HEK293 (cell line): ENCODE measurements around the gene MSRB3.

Experiments
- CTCF ChIA-PET: fragments of 350-600 bp; formaldehyde crosslinking; extraction: SDS; loops from one replicate; lab custom pipeline; 2021; ENCODE audit warnings: antibody characterized with exemption; lab: Yijun Ruan, JAX
- POLR2A ChIA-PET: fragments of 300-600 bp; formaldehyde crosslinking; extraction: SDS; loops from one replicate; lab custom pipeline; 2020; ENCODE audit warnings: antibody characterized with exemption, inconsistent platforms; lab: Yijun Ruan, JAX
- H3K27ac ChIP-seq: fragments of 200-500 bp; sonication (Bioruptor generic); 2 replicates; pipeline ENCODE4 v1.5.1; 2014; ENCODE audit warnings: low read depth, low read length, control low read depth, inconsistent platforms; ENCODE audit errors: extremely low read depth
- H3K36me3 ChIP-seq, 2 experiments: fragments of 200-500 bp in 1 of 2; sonication (Bioruptor generic) in 1 of 2; 1 replicate in 1 of 2; 2 replicates in 1 of 2; pipeline ENCODE4 v1.5.1; 2014 to 2017; ENCODE audit warnings: inconsistent platforms in 2 of 2, low read length in 2 of 2; ENCODE audit not compliant: control insufficient read depth in 2 of 2, insufficient read depth in 1 of 2
- H3K4me1 ChIP-seq: fragments of 200-500 bp; sonication (Bioruptor generic); 2 replicates; pipeline ENCODE4 v1.5.1; 2014; ENCODE audit warnings: mild to moderate bottlenecking, low read length, inconsistent platforms; ENCODE audit not compliant: control insufficient read depth, insufficient read depth
- H3K4me3 ChIP-seq: 2 replicates; pipeline ENCODE4 v1.5.1; 2011; ENCODE audit warnings: low read depth, mild to moderate bottlenecking, control low read depth, low read length, moderate library complexity
- H3K9me3 ChIP-seq: fragments of 200-500 bp; sonication (Bioruptor generic); 2 replicates; pipeline ENCODE4 v1.5.1; 2014; ENCODE audit warnings: low read depth, low read length, inconsistent platforms; ENCODE audit not compliant: control insufficient read depth, insufficient read depth
- GFI1B ChIP-seq: fragments of 450-650 bp; formaldehyde crosslinking; IDR thresholded peaks from 2 replicates; pipeline ENCODE4 v1.5.1; 2016; ENCODE audit warnings: missing biosample characterization, missing genetic modification characterization
- MYNN ChIP-seq: fragments of 450-650 bp; formaldehyde crosslinking; IDR thresholded peaks from 2 replicates; pipeline ENCODE4 v1.5.1; 2016; ENCODE audit warnings: missing biosample characterization, missing genetic modification characterization, borderline replicate concordance
- SCRT2 ChIP-seq: fragments of 450-650 bp; formaldehyde crosslinking; IDR thresholded peaks from 2 replicates; pipeline ENCODE4 v1.5.1; 2016; ENCODE audit warnings: missing biosample characterization, missing genetic modification characterization
- SP3 ChIP-seq: fragments of 450-650 bp; formaldehyde crosslinking; IDR thresholded peaks from 2 replicates; pipeline ENCODE4 v1.5.1; 2016; ENCODE audit warnings: missing biosample characterization, missing genetic modification characterization
- ZBTB1 ChIP-seq: fragments of 450-650 bp; formaldehyde crosslinking; IDR thresholded peaks from 2 replicates; pipeline ENCODE4 v1.5.1; 2016; ENCODE audit warnings: missing biosample characterization, missing genetic modification characterization
- ZBTB8A ChIP-seq: fragments of 450-650 bp; formaldehyde crosslinking; IDR thresholded peaks from 2 replicates; pipeline ENCODE4 v1.5.1; 2016; ENCODE audit warnings: missing biosample characterization, missing genetic modification characterization
- ZFHX2 ChIP-seq: fragments of 450-650 bp; formaldehyde crosslinking; conservative IDR thresholded peaks from 2 replicates; pipeline ENCODE4 v1.5.1; 2016; ENCODE audit warnings: missing biosample characterization, missing genetic modification characterization
- ZNF248 ChIP-seq: fragments of 450-650 bp; formaldehyde crosslinking; IDR thresholded peaks from 2 replicates; pipeline ENCODE4 v1.5.1; 2017; ENCODE audit warnings: missing biosample characterization, missing genetic modification characterization
- ZNF274 ChIP-seq, 2 experiments: fragments of 200-500 bp in 1 of 2; fragments of 450-650 bp in 1 of 2; sonication (Bioruptor generic) in 1 of 2; formaldehyde crosslinking in 1 of 2; IDR thresholded peaks; 2 replicates each; pipeline versions ENCODE4 v1.5.1 to v1.6.1; 2014 to 2016; ENCODE audit warnings: borderline replicate concordance in 1 of 2, inconsistent platforms in 1 of 2, low read length in 1 of 2, missing biosample characterization in 1 of 2, missing genetic modification characterization in 1 of 2
- ZNF302 ChIP-seq: fragments of 450-650 bp; formaldehyde crosslinking; IDR thresholded peaks from 2 replicates; pipeline ENCODE4 v1.5.1; 2016; ENCODE audit warnings: missing biosample characterization, missing genetic modification characterization, low read depth
- ZNF521 ChIP-seq: fragments of 450-650 bp; formaldehyde crosslinking; IDR thresholded peaks from 2 replicates; pipeline ENCODE4 v1.5.1; 2017; ENCODE audit warnings: missing biosample characterization, mild to moderate bottlenecking, missing genetic modification characterization
- ZNF654 ChIP-seq: fragments of 450-650 bp; formaldehyde crosslinking; IDR thresholded peaks from 2 replicates; pipeline ENCODE4 v1.5.1; 2016; ENCODE audit warnings: low read depth, missing biosample characterization, missing genetic modification characterization
- ZNF785 ChIP-seq: fragments of 450-650 bp; formaldehyde crosslinking; IDR thresholded peaks from 2 replicates; pipeline ENCODE4 v1.5.1; 2016; ENCODE audit warnings: missing biosample characterization, missing genetic modification characterization
- ZNF791 ChIP-seq: fragments of 450-650 bp; formaldehyde crosslinking; IDR thresholded peaks from 2 replicates; pipeline ENCODE4 v1.5.1; 2016; ENCODE audit warnings: missing biosample characterization, missing genetic modification characterization
- ZNF837 ChIP-seq: fragments of 450-650 bp; formaldehyde crosslinking; IDR thresholded peaks from 2 replicates; pipeline ENCODE4 v1.5.1; 2016; ENCODE audit warnings: missing biosample characterization, missing genetic modification characterization
- ZSCAN16 ChIP-seq: fragments of 450-650 bp; formaldehyde crosslinking; IDR thresholded peaks from 2 replicates; pipeline ENCODE4 v1.5.1; 2016; ENCODE audit warnings: missing biosample characterization, missing genetic modification characterization
- ZSCAN23 ChIP-seq: fragments of 450-650 bp; formaldehyde crosslinking; IDR thresholded peaks from 2 replicates; pipeline ENCODE4 v1.5.1; 2016; ENCODE audit warnings: missing biosample characterization, missing genetic modification characterization
- TF ChIP-seq, protein P1 (sequence below): fragments of 450-650 bp; formaldehyde crosslinking; IDR thresholded peaks from 2 replicates; pipeline ENCODE4 v1.5.1; 2016; ENCODE audit warnings: missing biosample characterization, missing genetic modification characterization
- TF ChIP-seq, protein P2 (sequence below): fragments of 450-650 bp; formaldehyde crosslinking; conservative IDR thresholded peaks from 2 replicates; pipeline ENCODE4 v1.5.1; 2016; ENCODE audit warnings: low read depth, missing biosample characterization, missing genetic modification characterization
- TF ChIP-seq, protein P3 (sequence below): fragments of 450-650 bp; formaldehyde crosslinking; IDR thresholded peaks from 2 replicates; pipeline ENCODE4 v1.5.1; 2017; ENCODE audit warnings: missing biosample characterization, missing genetic modification characterization
- TF ChIP-seq, protein P4 (sequence below): fragments of 450-650 bp; formaldehyde crosslinking; IDR thresholded peaks from 2 replicates; pipeline ENCODE4 v1.5.1; 2016; ENCODE audit warnings: missing biosample characterization, missing genetic modification characterization
- TF ChIP-seq, protein P5 (sequence below): fragments of 450-650 bp; formaldehyde crosslinking; IDR thresholded peaks from 2 replicates; pipeline ENCODE4 v1.5.1; 2016; ENCODE audit warnings: missing biosample characterization, missing genetic modification characterization

Gene MSRB3

DNA sequence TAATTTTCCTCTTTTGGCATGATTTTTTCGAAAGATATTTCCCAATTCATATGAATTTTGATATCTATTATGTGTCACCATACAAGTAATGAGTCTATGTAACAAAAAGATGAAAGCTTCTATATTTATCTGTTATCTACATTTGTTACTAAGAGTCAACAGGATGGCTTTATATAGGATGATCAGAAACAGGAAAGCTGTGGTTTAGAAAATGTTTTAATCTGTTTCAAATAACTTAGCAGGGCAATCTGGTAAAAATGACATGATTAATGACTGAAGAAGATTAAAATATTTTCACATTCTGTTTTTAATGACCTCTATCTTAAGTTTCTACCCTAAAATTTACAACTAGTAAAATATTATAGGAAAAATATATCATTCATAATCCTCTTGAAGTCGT lies 105.8 kb downstream of the MSRB3 start:
- H3K27ac ChIP-seq: no peak overlapping the region
- POLR2A ChIA-PET: interaction anchor here (0.5 kb wide), 1 partner anchor 919 kb away, joined by 3 read pairs; no protein-coding TSS in a partner anchor
- CTCF ChIA-PET: interaction anchor here (0.6 kb wide), 1 partner anchor 77 kb away, joined by 3 read pairs; no protein-coding TSS in a partner anchor
- H3K36me3 ChIP-seq: no peaks in the 10 kb centered on the region
- peaks cover 7% of the 10 kb centered on the region for H3K4me1 ChIP-seq
- TF ChIP-seq SP3 (no peak), ZBTB1 (tag by site-specific recombination) (no peak), ZSCAN23 (tag by site-specific recombination) (no peak)
- TF ChIP-seq, protein P1, sequence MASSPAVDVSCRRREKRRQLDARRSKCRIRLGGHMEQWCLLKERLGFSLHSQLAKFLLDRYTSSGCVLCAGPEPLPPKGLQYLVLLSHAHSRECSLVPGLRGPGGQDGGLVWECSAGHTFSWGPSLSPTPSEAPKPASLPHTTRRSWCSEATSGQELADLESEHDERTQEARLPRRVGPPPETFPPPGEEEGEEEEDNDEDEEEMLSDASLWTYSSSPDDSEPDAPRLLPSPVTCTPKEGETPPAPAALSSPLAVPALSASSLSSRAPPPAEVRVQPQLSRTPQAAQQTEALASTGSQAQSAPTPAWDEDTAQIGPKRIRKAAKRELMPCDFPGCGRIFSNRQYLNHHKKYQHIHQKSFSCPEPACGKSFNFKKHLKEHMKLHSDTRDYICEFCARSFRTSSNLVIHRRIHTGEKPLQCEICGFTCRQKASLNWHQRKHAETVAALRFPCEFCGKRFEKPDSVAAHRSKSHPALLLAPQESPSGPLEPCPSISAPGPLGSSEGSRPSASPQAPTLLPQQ (tag by site-specific recombination): no peak
- TF ChIP-seq, protein P2, sequence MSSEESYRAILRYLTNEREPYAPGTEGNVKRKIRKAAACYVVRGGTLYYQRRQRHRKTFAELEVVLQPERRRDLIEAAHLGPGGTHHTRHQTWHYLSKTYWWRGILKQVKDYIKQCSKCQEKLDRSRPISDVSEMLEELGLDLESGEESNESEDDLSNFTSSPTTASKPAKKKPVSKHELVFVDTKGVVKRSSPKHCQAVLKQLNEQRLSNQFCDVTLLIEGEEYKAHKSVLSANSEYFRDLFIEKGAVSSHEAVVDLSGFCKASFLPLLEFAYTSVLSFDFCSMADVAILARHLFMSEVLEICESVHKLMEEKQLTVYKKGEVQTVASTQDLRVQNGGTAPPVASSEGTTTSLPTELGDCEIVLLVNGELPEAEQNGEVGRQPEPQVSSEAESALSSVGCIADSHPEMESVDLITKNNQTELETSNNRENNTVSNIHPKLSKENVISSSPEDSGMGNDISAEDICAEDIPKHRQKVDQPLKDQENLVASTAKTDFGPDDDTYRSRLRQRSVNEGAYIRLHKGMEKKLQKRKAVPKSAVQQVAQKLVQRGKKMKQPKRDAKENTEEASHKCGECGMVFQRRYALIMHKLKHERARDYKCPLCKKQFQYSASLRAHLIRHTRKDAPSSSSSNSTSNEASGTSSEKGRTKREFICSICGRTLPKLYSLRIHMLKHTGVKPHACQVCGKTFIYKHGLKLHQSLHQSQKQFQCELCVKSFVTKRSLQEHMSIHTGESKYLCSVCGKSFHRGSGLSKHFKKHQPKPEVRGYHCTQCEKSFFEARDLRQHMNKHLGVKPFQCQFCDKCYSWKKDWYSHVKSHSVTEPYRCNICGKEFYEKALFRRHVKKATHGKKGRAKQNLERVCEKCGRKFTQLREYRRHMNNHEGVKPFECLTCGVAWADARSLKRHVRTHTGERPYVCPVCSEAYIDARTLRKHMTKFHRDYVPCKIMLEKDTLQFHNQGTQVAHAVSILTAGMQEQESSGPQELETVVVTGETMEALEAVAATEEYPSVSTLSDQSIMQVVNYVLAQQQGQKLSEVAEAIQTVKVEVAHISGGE (tag by site-specific recombination): no peak
- H3K4me3 ChIP-seq: no peak overlapping the region
- no peaks in the 10 kb centered on the region for H3K9me3 ChIP-seq

DNA sequence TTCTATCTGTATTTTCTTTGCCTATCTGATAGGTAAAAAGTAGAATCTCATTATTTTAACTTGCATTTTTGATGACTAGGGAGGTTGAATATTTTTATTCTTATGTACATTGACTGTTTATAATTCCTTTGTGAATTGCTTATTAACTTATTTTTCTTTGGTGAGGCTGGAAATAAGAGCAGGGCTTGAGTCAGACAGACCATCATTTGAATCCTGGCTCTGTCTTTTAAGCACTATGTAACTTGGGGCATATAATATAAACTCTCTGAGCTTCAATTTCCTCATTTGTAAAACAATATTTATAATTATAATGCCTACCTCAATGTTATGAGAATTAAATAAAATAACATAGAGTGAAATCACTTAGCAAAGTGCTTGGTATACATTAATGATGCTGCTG lies 108.9 kb downstream of the MSRB3 start:
- CTCF ChIA-PET: no interaction called here
- TF ChIP-seq ZNF654 (tag by site-specific recombination): no peak
- TF ChIP-seq ZNF785 (tag by site-specific recombination): no peak
- TF ChIP-seq ZNF791: no peak
- TF ChIP-seq GFI1B: no peak
- TF ChIP-seq MYNN (tag by site-specific recombination): no peak
- TF ChIP-seq ZSCAN16 (tag by site-specific recombination): no peak
- no peak for TF ChIP-seq SCRT2
- TF ChIP-seq ZNF521 (tag by site-specific recombination): no peak
- TF ChIP-seq, all 188 proteins: peak for 0
- Histone ChIP-seq H3K36me3 (no peaks in the 10 kb centered on the region), H3K4me1 (peaks cover 7% of the 10 kb centered on the region), H3K27ac (no peak overlapping the region), H3K9me3 (no peaks in the 10 kb centered on the region), H3K4me3 (no peak overlapping the region)
- POLR2A ChIA-PET: no interaction called here

DNA sequence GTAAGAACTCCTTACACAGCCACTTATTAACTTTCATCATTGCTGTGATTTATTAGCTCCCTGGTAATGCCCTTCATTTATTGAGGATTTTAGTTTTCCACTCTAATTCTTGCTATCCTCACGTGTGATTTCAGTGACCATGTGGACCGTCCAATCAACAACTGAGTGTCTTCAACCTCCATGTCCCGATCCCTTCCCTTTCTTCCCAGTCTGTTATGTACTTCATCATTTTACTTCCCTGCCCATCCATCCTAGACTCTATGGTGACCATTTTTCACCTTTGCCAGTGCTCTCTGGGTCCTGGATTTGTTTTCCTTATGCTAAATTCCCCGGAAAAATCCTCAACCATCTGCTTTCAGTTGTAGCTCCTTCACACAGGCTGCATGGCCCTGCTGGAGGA lies 111.0 kb downstream of the MSRB3 start:
- CTCF ChIA-PET: no interaction called here
- POLR2A ChIA-PET: no interaction called here
- peaks cover 7% of the 10 kb centered on the region for H3K4me1 ChIP-seq
- TF ChIP-seq ZBTB8A (no peak), ZNF248 (tag by site-specific recombination) (no peak), ZNF302 (tag by site-specific recombination) (no peak), ZFHX2 (tag by site-specific recombination) (no peak), ZNF837 (tag by site-specific recombination) (no peak), ZNF274 (IDR thresholded peaks at IDR 0.05; ENCODE audit: low read length) (no peak), ZNF274 (tag by site-specific recombination; IDR thresholded peaks at IDR 0.05; ENCODE audit: borderline replicate concordance) (no peak)
- TF ChIP-seq, protein P3, sequence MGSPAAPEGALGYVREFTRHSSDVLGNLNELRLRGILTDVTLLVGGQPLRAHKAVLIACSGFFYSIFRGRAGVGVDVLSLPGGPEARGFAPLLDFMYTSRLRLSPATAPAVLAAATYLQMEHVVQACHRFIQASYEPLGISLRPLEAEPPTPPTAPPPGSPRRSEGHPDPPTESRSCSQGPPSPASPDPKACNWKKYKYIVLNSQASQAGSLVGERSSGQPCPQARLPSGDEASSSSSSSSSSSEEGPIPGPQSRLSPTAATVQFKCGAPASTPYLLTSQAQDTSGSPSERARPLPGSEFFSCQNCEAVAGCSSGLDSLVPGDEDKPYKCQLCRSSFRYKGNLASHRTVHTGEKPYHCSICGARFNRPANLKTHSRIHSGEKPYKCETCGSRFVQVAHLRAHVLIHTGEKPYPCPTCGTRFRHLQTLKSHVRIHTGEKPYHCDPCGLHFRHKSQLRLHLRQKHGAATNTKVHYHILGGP (tag by site-specific recombination): no peak
- TF ChIP-seq, protein P4, sequence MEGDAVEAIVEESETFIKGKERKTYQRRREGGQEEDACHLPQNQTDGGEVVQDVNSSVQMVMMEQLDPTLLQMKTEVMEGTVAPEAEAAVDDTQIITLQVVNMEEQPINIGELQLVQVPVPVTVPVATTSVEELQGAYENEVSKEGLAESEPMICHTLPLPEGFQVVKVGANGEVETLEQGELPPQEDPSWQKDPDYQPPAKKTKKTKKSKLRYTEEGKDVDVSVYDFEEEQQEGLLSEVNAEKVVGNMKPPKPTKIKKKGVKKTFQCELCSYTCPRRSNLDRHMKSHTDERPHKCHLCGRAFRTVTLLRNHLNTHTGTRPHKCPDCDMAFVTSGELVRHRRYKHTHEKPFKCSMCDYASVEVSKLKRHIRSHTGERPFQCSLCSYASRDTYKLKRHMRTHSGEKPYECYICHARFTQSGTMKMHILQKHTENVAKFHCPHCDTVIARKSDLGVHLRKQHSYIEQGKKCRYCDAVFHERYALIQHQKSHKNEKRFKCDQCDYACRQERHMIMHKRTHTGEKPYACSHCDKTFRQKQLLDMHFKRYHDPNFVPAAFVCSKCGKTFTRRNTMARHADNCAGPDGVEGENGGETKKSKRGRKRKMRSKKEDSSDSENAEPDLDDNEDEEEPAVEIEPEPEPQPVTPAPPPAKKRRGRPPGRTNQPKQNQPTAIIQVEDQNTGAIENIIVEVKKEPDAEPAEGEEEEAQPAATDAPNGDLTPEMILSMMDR (tag by site-specific recombination): no peak
- TF ChIP-seq, protein P5, sequence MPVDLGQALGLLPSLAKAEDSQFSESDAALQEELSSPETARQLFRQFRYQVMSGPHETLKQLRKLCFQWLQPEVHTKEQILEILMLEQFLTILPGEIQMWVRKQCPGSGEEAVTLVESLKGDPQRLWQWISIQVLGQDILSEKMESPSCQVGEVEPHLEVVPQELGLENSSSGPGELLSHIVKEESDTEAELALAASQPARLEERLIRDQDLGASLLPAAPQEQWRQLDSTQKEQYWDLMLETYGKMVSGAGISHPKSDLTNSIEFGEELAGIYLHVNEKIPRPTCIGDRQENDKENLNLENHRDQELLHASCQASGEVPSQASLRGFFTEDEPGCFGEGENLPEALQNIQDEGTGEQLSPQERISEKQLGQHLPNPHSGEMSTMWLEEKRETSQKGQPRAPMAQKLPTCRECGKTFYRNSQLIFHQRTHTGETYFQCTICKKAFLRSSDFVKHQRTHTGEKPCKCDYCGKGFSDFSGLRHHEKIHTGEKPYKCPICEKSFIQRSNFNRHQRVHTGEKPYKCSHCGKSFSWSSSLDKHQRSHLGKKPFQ (tag by site-specific recombination): no peak

More for the DNA sequence above, 111.0 kb downstream of the MSRB3 start:
- Histone ChIP-seq H3K9me3 (no peaks in the 10 kb centered on the region), H3K4me3 (no peak overlapping the region), H3K36me3 (no peaks in the 10 kb centered on the region), H3K27ac (no peak overlapping the region)
